Thymus (tissue), 11 donors: ENCODE data around the gene HRH2. TPM values are rescaled to one million over a fixed set of nuclear protein-coding genes. Genes with fewer than 3 reads are reported as not detected.

Experiments used
- DNase-seq, 9 donors: peaks; one replicate each; pipeline ENCODE4 v3.0.0-alpha.2; 2013; ENCODE audit warnings: low spot score in 9 of 9, low read depth in 6 of 9, missing footprints in 1 of 9
- H3K27ac ChIP-seq, 2 donors: one replicate each; pipeline ENCODE4 v1.5.1; 2013; ENCODE audit warnings: control low read depth in 1 of 2, low read depth in 1 of 2, low read length in 1 of 2, mild to moderate bottlenecking in 1 of 2, moderate library complexity in 1 of 2
- H3K27me3 ChIP-seq, 2 donors: one replicate each; pipeline ENCODE4 v1.5.1; 2013; ENCODE audit warnings: low read length in 1 of 2; ENCODE audit not compliant: control insufficient read depth in 2 of 2, insufficient read depth in 1 of 2
- H3K36me3 ChIP-seq, 2 donors: one replicate each; pipeline ENCODE4 v1.5.1; 2013; ENCODE audit warnings: low read length in 1 of 2, mild to moderate bottlenecking in 1 of 2, moderate library complexity in 1 of 2; ENCODE audit not compliant: control insufficient read depth in 2 of 2, insufficient read depth in 2 of 2
- H3K4me1 ChIP-seq, 2 donors: one replicate each; pipeline ENCODE4 v1.5.1; 2013; ENCODE audit warnings: low read length in 2 of 2; ENCODE audit not compliant: control insufficient read depth in 2 of 2, insufficient read depth in 2 of 2
- H3K4me3 ChIP-seq, 2 donors: one replicate each; pipeline ENCODE4 v1.5.1; 2013; ENCODE audit warnings: low read length in 2 of 2, control low read depth in 1 of 2, mild to moderate bottlenecking in 1 of 2
- H3K9me3 ChIP-seq, 2 donors: one replicate each; pipeline ENCODE4 v1.5.1; 2013; ENCODE audit warnings: low read length in 1 of 2, mild to moderate bottlenecking in 1 of 2; ENCODE audit not compliant: control insufficient read depth in 2 of 2, insufficient read depth in 1 of 2
- WGBS: extraction: QIAGEN DNeasy Blood & Tissue Kit; methylation state at CpG from one replicate; pipeline ENCODE4 v1.1.7; 2013; 5-methylcytosine and 5-hydroxymethylcytosine counted together
- polyA plus RNA-seq: library from polyadenylated mRNA; stranded (reverse); fragments of 200-250 nt; gene quantifications from one replicate; pipeline ENCODE4 v1.2.3, GENCODE V29; 2013
- total RNA-seq: library from RNA; stranded (reverse); fragments of 120-200 nt; gene quantifications from one replicate; pipeline ENCODE4 v1.2.4, GENCODE V29; 2013
- donor health status: healthy.

The HRH2 gene
- total and polyA plus RNA-seq, 2 donors, result 4.2 to 5.2 TPM

- no peaks in the 10 kb centered on the region for H3K27me3 ChIP-seq
- no peaks in the 10 kb centered on the region for H3K4me1 ChIP-seq
- H3K4me3 ChIP-seq, result no peak overlapping the region
- peaks cover 0 to 9% of the 10 kb centered on the region in 2 donors for H3K9me3 ChIP-seq
- DNase-seq, result no peak
- peaks cover 7 to 20% of the 10 kb centered on the region in 2 donors for H3K36me3 ChIP-seq
- H3K27ac ChIP-seq, result no peak overlapping the region
- 95% methylated on average over 6 of the region's 6 CpGs for WGBS
Measured at GRCh38 chr5:175710326-175710725, 52.5 kb downstream of the HRH2 start.

GRCh38 chr5:175711031-175711430, 53.2 kb downstream of the HRH2 start:
- Histone ChIP-seq H3K9me3 (peaks cover 0 to 9% of the 10 kb centered on the region in 2 donors), H3K27me3 (no peaks in the 10 kb centered on the region), H3K4me1 (no peaks in the 10 kb centered on the region), H3K27ac (no peak overlapping the region), H3K4me3 (no peak overlapping the region), H3K36me3 (peaks cover 7 to 20% of the 10 kb centered on the region in 2 donors)
- 96% methylated on average over 5 of the region's 5 CpGs for WGBS
- no peak for DNase-seq

GRCh38 chr5:175711472-175712312, 53.8 kb downstream of the HRH2 start:
- DNase-seq, result no peak
- WGBS, result 95% methylated on average over 20 of the region's 20 CpGs
- H3K4me1 ChIP-seq, result no peaks in the 10 kb centered on the region

GRCh38 chr5:175712313-175712680, 54.4 kb downstream of the HRH2 start:
- DNase-seq, result no peak
- Histone ChIP-seq H3K27ac (no peak overlapping the region), H3K9me3 (peaks cover 0 to 12% of the 10 kb centered on the region in 2 donors), H3K27me3 (no peaks in the 10 kb centered on the region), H3K4me3 (no peak overlapping the region), H3K4me1 (no peaks in the 10 kb centered on the region), H3K36me3 (peaks cover 7 to 20% of the 10 kb centered on the region in 2 donors)
- WGBS, result 96% methylated on average over 8 of the region's 8 CpGs

More at GRCh38 chr5:175711472-175712312, 53.8 kb downstream of the HRH2 start:
- Histone ChIP-seq H3K9me3 (peaks cover 0 to 9% of the 10 kb centered on the region in 2 donors), H3K36me3 (peaks cover 7 to 20% of the 10 kb centered on the region in 2 donors), H3K27me3 (no peaks in the 10 kb centered on the region), H3K4me3 (no peak overlapping the region), H3K27ac (no peak overlapping the region)

- Histone ChIP-seq H3K4me3 (no peak overlapping the region), H3K27me3 (no peaks in the 10 kb centered on the region), H3K36me3 (peaks cover 7 to 18% of the 10 kb centered on the region in 2 donors), H3K27ac (no peak overlapping the region), H3K4me1 (no peaks in the 10 kb centered on the region), H3K9me3 (peaks cover 0 to 12% of the 10 kb centered on the region in 2 donors)
- no peak for DNase-seq
- WGBS, result 60% methylated on average over 11 of the region's 11 CpGs
Measured at GRCh38 chr5:175712681-175713085, 54.8 kb downstream of the HRH2 start.

- peaks cover 0 to 12% of the 10 kb centered on the region in 2 donors for H3K9me3 ChIP-seq
- WGBS, result 97% methylated on average over 3 of the region's 3 CpGs
- peaks cover 0 to 6% of the 10 kb centered on the region in 2 donors for H3K36me3 ChIP-seq
- no peak overlapping the region for H3K4me3 ChIP-seq
- no peak for DNase-seq
- H3K27me3 ChIP-seq, result no peaks in the 10 kb centered on the region
- no peak overlapping the region for H3K27ac ChIP-seq
- no peaks in the 10 kb centered on the region for H3K4me1 ChIP-seq
Measured at GRCh38 chr5:175713930-175714329, 56.1 kb downstream of the HRH2 start.

- Histone ChIP-seq H3K27me3 (no peaks in the 10 kb centered on the region), H3K4me3 (no peak overlapping the region), H3K27ac (no peak overlapping the region), H3K4me1 (no peaks in the 10 kb centered on the region), H3K36me3 (peaks cover 0 to 2% of the 10 kb centered on the region in 2 donors), H3K9me3 (peaks cover 0 to 12% of the 10 kb centered on the region in 2 donors)
- no peak for DNase-seq
- 96% methylated on average over 7 of the region's 7 CpGs for WGBS
Measured at GRCh38 chr5:175714479-175715085, 56.7 kb downstream of the HRH2 start.

GRCh38 chr5:175715627-175716522, 58.0 kb downstream of the HRH2 start:
- H3K27ac ChIP-seq, result no peak overlapping the region
- H3K4me1 ChIP-seq, result no peaks in the 10 kb centered on the region
- no peak overlapping the region for H3K4me3 ChIP-seq
- H3K36me3 ChIP-seq, result no peaks in the 10 kb centered on the region
- no peak for DNase-seq
- peaks cover 0 to 12% of the 10 kb centered on the region in 2 donors for H3K9me3 ChIP-seq
- WGBS, result 97% methylated on average over 10 of the region's 10 CpGs
- no peaks in the 10 kb centered on the region for H3K27me3 ChIP-seq
